Measurements from ENCODE around the gene BDNF.
"Not testable (repeated sequence)": the region's sequence is repeated elsewhere in the genome, so short reads cannot be mapped to it uniquely, and the experiment has no call there.

BDNF gene

DNA sequence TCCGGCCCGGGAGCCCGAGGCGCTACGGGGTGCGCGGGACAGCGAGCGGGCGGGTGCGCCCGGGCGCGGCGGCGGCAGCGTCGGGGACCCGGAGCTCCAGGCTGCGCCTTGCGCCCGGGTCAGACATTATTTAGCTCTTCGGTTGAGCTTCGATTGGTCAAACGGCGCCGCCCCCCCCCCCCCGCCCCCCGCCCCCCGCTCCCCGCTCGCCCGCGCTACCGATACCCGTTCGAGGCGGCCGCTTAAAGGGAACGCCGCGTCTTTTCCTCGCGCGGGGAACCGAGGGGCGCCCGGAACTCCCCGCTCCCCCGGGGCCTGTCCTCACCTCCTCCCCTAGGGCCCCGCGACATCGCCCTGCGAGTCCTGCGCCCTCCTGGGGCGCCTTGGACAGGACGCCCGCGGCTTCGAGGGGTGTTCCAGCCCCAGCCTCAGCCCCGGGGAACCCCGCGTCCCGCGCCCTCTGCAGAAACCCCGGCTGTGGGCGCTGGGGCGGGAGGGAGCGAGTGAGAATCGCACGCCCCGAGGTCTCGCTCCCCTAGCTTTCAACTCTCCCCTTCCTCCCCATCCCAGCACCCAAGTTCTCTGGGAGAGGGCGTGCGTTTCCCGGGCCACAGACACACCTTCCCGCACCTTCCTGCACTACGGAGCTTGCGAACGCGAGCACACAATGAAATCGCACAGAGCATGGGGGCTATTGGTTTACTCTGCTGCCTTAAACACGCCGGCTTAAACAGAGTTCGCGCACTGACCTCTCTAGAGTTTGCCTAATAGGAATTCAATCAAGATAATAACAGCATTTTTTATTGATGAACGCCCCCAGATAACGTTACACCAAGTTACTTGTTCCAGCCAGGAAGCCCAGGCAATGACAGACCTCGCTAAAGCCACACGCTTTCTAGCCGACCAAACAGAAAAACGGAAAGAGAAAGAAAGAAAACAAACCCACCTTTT lies at the start of gene BDNF:
Gene BDNF, minus strand, starts transcription at position 105 of the 951 bp plus-strand sequence. CDS start 41,891 bp downstream, outside the sequence.
- no peak for DNase-seq

DNA sequence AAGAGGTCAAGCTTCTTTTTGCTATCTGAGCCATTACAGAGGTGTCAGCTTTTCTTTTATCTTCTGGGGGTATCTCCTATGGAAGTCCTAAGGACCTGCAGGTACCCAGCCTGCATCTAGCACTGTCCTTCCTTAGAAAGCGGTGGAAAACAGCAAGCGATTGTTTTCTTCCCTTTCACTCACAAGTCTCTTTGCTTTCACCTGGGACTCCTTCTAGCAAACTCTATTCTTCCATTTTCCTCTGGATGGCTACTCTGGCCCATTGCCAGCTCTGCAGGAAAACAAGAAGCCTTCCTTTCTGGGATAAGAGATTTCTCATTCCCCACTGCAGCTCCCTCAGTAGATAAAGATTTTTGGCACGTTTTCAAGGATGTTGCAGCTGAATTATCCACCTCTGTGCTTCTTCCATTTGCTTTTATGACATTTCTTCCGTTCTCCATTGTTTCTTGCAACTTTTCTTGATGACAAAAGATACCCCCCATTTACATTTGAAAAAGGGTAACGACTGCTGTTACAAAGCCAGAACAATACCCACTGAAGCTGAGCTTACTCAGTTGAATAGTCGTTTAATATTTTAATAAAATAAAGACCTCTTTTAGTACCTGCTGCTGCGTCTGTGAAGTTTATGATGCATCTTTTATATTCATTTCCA lies 40.2 kb upstream of the BDNF start:
- DNase-seq = no peak

- DNase-seq = no peak
These were observed 35.0 kb upstream of the BDNF start for GRCh38 chr11:27735281-27735680.

DNA sequence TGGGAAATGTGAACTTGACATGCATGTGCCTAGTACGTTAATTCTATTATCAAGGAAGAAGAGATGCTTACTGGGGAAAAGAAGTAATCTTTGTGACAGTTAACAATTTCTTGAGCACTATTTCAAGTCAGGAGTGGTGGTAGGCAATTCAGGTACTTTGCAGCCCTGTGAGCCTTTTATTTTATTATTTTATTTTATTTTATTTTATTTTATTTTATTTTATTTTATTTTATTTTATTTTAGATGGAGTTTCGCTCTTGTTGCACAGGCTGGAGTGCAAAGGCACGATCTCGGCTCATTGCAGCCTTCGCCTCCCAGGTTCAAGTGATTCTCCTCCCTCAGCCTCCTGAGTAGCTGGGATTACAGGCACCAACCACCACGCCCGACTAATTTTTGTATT lies 31.5 kb upstream of the BDNF start:
- not testable (repeated sequence) for DNase-seq

- DNase-seq = no peak
These were observed 26.7 kb upstream of the BDNF start for GRCh38 chr11:27726981-27727380.

- no peak for DNase-seq
These were observed 23.4 kb upstream of the BDNF start for GRCh38 chr11:27723687-27724086.

- no peak for DNase-seq
These were observed 22.7 kb upstream of the BDNF start for GRCh38 chr11:27722953-27723344.

- DNase-seq = no peak
These were observed 22.1 kb upstream of the BDNF start for GRCh38 chr11:27722117-27722952.

DNA sequence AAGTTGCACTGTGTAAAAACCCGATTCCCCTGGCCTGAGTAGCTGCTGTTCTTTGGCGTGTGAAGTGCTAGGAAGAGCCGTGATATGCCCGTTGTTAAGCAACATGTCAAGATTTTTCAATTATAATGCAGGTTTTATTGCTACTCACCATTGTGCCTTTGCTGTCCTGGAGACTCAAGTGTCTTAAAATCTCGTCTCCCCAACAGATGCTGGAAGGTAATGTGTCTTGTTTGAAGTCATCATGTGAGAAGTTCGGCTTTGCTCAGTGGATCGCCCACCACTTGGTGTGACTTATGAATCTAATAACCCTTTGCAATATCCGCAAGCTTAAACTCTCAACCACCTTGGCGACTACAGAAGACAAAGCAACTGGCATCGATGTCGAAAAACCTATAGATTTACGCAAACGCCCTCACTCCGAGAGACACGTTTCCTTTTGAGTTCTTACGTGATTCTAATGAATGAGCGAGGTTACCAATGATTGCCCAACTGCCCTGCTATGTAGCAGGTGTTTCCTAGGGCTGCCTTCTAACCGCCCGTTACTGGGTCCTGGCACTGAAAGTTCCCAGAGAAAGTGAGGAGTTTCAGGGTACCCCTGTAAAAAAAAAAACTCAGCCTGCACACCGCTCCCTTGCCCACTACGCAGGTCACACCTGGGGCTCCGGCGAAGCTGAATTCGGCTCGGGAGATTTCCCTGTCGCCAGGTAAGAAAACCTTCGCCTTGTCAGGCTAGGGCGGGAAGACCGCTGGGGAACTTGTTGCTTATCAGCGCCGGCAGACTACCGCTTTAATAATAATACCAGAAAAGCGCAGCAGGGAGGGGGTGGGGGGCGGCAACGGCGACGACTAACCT lies 21.2 kb upstream of the BDNF start:
- peak; percentile 71 for DNase-seq

DNA sequence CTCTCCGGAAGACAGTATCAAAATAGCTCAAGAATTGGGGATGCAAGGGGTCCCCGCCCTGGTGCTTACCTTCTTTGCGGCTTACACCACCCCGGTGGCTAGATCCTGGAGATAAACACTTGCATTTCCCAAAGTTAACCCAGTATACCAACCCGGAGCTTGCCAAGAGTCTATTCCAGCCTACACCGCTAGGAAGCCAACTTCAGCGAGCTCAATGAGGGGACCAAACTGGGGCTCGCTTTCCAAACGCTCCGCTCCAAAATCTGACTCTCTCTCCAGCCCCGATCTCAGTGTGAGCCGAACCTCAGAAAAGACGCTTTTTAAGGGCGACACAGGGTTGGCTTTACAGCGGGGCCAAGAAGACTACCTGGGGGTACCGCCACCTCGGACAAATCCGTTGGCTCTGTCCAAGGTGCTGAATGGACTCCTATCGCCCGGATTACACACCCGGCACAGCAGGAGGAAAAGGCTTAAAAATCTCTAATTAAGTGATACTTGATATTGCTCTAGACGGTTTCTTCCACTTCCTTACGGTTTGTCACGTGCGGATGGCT lies 20.1 kb upstream of the BDNF start:
- DNase-seq = no peak

DNA sequence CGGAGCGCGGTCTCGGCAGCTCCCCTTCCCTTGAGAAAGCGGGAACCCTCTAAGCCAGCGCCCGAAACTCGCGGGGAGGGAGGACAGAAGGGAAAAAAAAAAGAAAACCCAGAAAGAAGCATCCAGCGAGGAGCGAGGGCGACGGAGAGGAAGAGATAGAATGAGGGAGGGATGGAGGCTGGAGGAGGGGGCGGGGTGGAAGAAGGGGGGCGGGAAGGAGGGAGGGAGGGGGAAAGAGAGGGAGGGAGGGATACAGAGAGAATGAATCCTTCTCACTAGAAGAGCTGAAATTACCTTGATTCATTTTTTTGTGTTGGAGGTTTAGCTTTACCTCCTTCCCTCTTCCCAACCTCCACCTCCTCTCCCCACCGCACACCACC lies 19.3 kb upstream of the BDNF start:
- no peak for DNase-seq

GRCh38 chr11:27718863-27719545 lies 18.7 kb upstream of the BDNF start:
- no peak for DNase-seq

- no peak for DNase-seq
These were observed 18.1 kb upstream of the BDNF start for GRCh38 chr11:27718346-27718862.

GRCh38 chr11:27717801-27718229 lies 17.6 kb upstream of the BDNF start:
- DNase-seq = no peak

GRCh38 chr11:27717377-27717776 lies 17.1 kb upstream of the BDNF start:
- no peak for DNase-seq

GRCh38 chr11:27716835-27717234 lies 16.6 kb upstream of the BDNF start:
- no peak for DNase-seq

DNA sequence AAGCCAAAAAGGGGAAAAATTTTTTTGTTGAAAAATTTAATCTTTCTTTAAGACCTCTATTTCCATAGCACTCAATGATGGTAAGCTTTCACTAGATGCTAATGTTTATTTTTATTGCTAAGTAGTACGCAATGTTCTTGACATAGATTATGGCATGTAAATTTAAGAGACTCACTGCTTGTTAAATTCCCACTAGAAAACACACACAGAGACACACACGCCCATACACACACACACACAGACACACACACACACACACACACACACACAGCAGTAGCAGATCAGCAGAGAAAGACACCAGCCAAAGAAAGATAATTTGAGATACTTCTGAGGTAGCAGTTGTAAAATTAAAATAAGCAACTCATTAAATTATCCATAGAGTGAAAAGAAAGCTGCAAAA lies 16.0 kb upstream of the BDNF start:
- no peak for DNase-seq

DNA sequence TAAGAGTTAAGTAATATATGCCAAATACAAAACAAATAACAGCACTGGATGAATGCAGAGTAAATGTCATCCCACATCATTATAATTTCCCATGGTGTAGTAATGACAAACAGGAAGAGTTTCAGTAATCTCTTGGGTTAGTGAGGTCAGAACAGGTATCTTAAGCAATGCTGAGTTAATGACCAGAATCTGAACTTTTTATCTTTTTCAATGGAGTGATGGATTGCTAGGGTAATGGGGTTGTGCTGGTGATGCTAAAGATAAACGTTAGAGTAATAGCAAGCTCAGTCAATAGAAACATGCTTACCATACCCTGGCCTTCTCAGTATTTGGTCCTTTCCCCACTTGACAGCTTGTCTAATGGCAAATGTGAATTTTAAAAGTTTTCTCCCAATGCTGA lies 11.5 kb upstream of the BDNF start:
- DNase-seq = no peak

- DNase-seq = no peak
These were observed 10.3 kb upstream of the BDNF start for GRCh38 chr11:27710536-27710935.

DNA sequence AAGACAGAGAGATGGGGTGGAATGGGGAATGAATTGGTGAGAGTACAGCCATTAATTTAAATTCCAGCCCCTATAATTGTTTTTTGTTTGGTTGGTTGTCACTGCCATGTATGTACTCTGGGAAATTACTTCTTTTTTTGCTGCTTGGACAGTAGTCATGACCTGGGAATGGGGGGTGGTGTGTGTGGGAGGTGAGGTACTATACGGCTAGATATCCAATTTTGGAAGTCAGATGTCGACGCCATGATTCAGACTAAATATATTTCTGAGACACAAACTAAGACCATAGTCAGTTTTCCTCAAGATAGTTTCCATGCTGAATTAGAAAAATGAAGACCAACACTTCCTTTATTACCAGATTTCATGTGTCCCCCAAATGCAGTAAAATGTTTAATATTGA lies 7.4 kb upstream of the BDNF start:
- no peak for DNase-seq
